Activated naive CD4-positive, alpha-beta T cell (primary cell): Measurements from ENCODE around the gene HRH2.
"Not testable (repeated sequence)": the region's sequence is repeated elsewhere in the genome, so short reads cannot be mapped to it uniquely, and the experiment has no call there.

Experiments used
- DNase-seq, 4 experiments: peaks; one replicate each; lab custom pipeline; 2025; lab: John Stamatoyannopoulos, UW

Gene HRH2, protein sequence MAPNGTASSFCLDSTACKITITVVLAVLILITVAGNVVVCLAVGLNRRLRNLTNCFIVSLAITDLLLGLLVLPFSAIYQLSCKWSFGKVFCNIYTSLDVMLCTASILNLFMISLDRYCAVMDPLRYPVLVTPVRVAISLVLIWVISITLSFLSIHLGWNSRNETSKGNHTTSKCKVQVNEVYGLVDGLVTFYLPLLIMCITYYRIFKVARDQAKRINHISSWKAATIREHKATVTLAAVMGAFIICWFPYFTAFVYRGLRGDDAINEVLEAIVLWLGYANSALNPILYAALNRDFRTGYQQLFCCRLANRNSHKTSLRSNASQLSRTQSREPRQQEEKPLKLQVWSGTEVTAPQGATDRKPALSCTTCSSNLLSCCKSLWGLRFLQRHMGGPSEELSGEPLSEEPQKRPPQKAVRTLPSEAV

GRCh38 chr5:175657593-175658271 lies at the start of gene HRH2:
Gene HRH2 (plus strand): TSS chr5:175658071. CDS start chr5:175683234, 25,163 bp downstream.
- DNase-seq, result peak in 1 of 4 experiments; percentile 28

GRCh38 chr5:175609526-175609925 lies 48.3 kb upstream of the HRH2 start:
- DNase-seq, result no peak

DNA sequence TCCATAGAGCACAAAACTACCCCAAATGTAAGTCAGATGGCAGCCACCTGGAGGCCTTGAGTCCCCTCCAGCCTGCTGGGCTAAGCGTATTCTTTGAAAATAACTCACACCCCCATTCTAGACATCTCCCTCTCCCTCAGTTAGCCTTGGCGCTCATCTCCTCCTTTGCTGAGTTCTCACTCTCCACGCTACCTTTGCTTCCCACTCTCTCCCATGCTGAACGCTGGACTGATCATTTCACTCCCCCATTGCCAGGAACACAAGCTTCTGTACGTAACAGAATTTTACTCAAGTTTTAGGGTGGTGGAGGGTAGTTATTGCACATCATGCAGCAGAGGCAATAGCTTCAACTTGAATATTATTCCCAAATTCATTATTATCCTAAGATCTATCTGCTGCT lies 47.5 kb upstream of the HRH2 start:
- DNase-seq, result no peak

DNA sequence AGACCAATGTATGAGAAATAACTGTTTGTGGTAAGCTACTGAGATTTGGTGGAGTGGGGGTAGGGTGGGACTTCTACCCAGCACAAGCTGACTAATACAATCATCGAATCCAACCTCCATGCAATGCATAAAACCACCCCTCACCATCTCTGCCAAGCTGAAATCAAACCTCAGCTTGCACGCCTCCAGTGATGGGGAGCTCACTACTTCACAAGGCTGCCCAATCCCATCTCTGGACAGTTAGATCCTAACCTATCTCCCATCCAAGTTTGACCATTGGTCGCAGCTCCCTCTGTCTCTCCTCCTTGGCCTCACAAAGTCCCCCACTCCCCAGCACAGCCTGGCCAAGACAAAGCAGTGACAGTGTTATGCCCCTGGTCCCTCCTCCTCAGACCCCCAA lies 47.0 kb upstream of the HRH2 start:
- DNase-seq, result no peak

DNA sequence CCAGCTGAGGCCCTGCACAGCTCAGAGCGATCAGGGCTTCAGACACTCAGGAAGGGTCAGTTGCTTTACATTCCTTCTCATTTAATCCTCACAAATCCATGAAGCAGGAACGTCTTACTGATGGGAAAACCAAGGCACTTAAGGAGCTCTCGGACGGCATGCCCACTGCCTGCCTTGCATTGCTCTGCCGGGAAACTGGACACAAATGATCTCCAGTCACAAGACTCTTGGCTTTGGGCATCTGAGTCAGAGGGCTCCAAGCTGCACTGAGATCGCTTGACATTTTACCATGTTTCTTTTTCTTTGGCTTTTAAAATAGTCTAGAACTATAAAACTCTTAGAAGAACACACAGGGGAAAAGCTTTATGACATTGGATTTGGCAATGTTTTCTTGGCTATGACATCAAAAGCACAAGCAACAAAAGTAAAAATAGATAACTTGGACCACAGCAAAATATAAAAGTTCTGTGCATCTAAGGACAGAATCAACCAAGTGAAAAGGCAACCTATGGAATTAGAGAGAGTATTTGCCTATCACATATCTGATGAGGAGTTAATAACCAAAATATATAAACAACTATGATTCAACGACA lies 43.6 kb upstream of the HRH2 start:
- DNase-seq, result no peak

DNA sequence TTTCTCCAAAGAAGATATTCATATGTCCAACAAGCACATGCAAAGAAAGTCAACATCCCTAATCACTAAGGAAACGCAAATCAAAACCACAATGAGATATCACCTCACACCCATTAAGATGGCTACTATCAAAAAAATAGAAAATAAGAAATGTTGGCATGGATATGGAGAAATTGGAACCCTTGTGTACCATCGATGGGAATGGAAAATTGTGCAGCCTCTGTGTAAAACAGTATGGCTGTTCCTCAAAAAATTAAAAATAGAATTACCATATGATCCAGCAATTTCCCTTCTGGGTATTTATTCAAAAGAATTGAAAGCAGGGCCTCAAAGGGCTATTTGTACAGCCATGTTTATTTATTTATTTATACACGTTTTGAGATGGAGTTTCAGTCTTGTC lies 43.0 kb upstream of the HRH2 start:
- no peak for DNase-seq

- no peak for DNase-seq
These were observed 41.8 kb upstream of the HRH2 start for GRCh38 chr5:175616083-175616482.

- DNase-seq, result not testable (repeated sequence)
These were observed 41.3 kb upstream of the HRH2 start for GRCh38 chr5:175616527-175616926.

GRCh38 chr5:175617447-175617846 lies 40.4 kb upstream of the HRH2 start:
- DNase-seq, result no peak

DNA sequence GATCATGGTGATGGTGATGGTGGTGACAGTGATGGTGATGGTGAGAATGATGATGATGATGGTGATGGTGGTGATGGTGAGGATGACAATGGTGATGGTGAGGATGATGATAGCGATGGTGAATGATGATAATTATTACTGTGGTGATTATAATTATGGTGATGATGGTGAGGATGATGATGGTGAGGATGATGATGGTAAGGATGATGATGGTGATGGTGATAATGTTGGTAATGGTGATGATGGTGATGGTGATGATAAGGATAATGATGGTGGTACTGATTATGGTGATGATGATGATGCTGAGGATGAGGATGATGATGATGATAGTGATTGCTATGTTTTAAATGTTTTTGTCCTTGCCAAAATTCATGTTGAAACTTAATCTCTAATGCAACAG lies 37.3 kb upstream of the HRH2 start:
- no peak for DNase-seq

DNA sequence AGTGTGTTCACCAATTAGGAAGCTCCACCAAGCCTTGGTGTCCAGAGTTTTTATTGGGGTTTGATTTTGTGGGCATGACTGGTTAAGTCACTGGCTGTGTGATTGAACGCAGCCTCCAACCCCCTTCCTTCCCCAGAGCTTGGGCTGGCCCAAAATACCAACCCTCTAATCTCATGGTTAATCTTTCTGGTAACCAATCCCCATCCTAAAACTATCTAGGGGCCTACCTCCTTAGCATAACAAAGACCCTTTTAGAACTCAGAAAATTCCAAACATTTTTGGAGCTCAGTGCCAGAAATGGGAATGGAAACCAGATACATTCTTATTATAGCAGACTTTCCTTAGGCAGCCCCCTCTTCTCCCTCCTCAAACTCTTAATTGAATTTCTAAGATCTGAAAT lies 35.9 kb upstream of the HRH2 start:
- no peak for DNase-seq

GRCh38 chr5:175623088-175623487 lies 34.8 kb upstream of the HRH2 start:
- no peak for DNase-seq

- no peak for DNase-seq
These were observed 33.6 kb upstream of the HRH2 start for GRCh38 chr5:175624316-175624715.

DNA sequence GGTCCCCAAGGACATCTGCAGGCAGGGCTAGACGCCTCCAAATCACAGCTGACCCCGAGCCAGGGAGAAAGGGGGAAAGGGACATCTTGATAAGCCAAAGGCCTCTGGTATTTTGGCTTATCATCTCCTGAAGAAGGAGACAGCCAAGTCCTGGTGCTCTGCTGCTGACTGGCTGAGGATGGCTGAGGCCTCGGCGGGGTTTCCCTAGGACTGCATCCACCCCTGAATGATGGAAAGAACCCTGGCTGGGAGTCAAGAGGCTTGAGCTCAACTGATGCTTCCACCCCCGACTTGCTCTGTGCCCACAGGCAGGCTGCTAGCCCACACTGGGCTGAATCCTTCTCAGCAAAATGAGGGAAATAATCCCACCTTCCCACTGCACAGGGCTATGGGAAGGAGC lies 30.9 kb upstream of the HRH2 start:
- DNase-seq, result no peak

- no peak for DNase-seq
These were observed 30.1 kb upstream of the HRH2 start for GRCh38 chr5:175627739-175628138.

DNA sequence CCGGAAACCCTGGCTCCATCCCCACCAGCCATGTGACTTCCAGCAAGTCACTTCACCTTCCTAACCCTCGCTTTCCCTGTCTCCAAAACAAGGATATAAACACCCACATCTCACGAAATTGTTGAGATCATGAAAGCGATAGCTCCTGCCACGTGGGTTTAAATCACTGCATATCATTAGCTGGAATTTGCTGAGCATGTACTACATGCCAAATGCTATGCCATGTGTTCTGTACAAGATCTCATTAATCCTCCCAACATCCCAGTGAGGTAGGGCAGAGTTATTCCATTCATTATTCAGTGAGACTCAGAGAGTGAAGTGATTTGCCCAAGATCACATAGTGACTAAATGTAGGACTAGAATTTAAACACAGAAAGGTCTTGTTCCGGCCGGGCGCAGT lies 29.2 kb upstream of the HRH2 start:
- no peak for DNase-seq

DNA sequence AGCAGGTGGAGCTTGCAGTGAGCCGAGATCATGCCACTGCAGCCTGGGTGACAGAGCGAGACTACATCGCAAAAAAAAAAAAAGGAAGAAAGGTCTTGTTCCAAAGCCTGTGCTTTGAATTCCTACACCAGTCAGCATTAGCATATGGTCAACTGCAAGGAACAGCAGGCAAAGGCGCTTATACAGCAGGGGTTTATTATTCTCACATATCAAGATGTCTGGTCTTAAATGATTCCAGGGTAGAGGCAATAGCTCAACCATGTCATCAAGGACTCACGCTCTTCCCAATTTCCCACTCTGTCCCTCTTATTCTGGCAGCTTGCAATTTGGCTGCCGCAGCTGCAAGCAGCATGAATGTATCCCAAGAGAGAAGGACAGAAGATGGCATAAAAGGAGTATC lies 28.6 kb upstream of the HRH2 start:
- DNase-seq, result no peak

GRCh38 chr5:175629793-175630192 lies 28.1 kb upstream of the HRH2 start:
- DNase-seq, result no peak

GRCh38 chr5:175635854-175636584 lies 21.9 kb upstream of the HRH2 start:
- DNase-seq, result no peak

DNA sequence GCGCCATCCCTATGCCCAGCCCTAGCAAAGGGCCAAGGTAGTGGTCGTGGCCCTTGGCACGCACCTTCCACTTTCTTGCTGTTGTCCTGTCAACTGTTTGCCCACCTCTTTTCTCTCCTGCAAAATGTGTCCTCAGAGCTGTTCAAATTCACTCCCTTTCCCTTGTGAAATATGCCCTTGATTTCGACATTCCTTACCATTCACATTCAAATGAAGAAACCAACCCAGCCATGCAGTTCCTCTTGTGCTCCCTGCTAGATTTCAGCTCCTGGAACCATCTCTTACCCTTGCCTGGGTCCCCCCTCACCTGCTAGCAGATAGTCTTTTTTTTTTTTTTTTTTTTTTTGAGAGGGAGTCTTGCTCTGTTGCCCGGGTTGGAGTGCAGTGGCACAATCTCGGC lies 19.6 kb upstream of the HRH2 start:
- DNase-seq, result no peak

DNA sequence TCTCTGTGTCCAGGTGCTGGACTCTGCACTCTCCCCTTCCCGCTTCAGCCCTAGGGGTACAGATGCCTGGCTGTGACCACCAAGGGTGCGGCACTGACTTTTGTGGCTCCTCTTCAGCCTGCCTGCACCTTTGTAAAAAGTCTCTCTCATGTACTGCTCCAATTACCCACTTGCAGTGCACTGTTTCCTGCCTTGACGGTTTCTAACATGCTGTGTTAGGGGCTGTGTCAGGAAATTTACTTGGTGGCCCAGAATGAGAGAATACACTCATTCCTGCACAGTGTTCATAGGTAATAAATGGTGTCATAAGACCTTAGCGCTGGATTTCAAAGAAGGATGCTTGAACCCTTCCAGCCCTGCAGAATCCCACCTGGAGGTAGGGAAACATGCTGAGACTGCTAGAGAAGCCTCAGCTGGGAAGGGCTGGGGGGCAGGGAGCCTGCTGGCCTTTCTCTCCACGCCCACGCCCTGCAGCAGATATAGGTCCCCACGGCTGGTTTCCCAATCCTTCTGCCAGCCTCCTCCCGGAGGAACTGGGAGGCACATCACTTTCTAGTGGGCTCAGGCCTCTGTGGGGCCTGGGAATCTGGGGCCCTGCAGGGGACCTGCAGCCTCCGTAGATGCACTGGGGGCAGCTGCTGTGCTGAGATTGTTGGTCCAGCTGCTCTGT lies 17.6 kb upstream of the HRH2 start:
- DNase-seq, result no peak

DNA sequence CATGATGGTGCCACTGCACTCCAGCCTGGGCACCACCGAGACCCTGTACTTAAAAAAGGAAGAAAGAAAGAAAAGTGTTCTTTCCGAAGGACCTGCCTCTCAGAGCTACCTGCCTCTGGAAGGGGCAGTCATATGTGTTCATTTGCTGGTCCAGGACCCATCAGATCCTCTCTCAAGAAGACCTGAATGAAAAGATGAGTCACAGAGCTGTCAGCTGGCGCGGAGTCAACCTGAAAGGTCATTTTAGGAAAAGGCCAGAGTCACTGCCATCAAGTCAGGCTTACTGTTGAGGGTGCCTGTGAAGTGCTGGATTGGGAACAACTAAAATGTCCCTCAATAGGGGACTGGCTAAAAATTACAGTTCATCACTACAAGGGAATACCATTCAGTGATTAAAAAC lies 14.9 kb upstream of the HRH2 start:
- DNase-seq, result no peak
